HG03095 (cell line): ENCODE data around the gene IL1RAPL1.

Experiments
- ATAC-seq: cut with Tn5 transposase; IDR thresholded peaks from one replicate; pipeline ENCODE4 v1.9.1; 2021; ENCODE audit warnings: moderate library complexity; ENCODE audit not compliant: unreplicated experiment

The IL1RAPL1 gene

GRCh38 chrX:29852767-29853166 is 1265.5 kb downstream of the IL1RAPL1 start:
- no peak for ATAC-seq

- no peak for ATAC-seq
These were observed 1271.5 kb downstream of the IL1RAPL1 start for GRCh38 chrX:29858714-29859113.

GRCh38 chrX:29862126-29862677 is 1275.0 kb downstream of the IL1RAPL1 start:
- no peak for ATAC-seq

GRCh38 chrX:29867971-29868370 is 1280.7 kb downstream of the IL1RAPL1 start:
- ATAC-seq: no peak

- no peak for ATAC-seq
These were observed 1282.6 kb downstream of the IL1RAPL1 start for GRCh38 chrX:29869837-29870236.

- ATAC-seq: no peak
These were observed 1283.4 kb downstream of the IL1RAPL1 start for GRCh38 chrX:29870608-29871007.

- ATAC-seq: no peak
These were observed 1285.6 kb downstream of the IL1RAPL1 start for GRCh38 chrX:29872831-29873230.

GRCh38 chrX:29876733-29877132 is 1289.5 kb downstream of the IL1RAPL1 start:
- ATAC-seq: no peak

GRCh38 chrX:29880977-29881376 is 1293.7 kb downstream of the IL1RAPL1 start:
- no peak for ATAC-seq

GRCh38 chrX:29890004-29890403 is 1302.8 kb downstream of the IL1RAPL1 start:
- ATAC-seq: no peak

GRCh38 chrX:29890646-29891200 is 1303.5 kb downstream of the IL1RAPL1 start:
- no peak for ATAC-seq

- no peak for ATAC-seq
These were observed 1314.8 kb downstream of the IL1RAPL1 start for GRCh38 chrX:29902004-29902403.

- no peak for ATAC-seq
These were observed 1316.1 kb downstream of the IL1RAPL1 start for GRCh38 chrX:29903360-29903759.

- no peak for ATAC-seq
These were observed 1324.4 kb downstream of the IL1RAPL1 start for GRCh38 chrX:29911673-29912072.

GRCh38 chrX:29913647-29914046 is 1326.4 kb downstream of the IL1RAPL1 start:
- no peak for ATAC-seq

GRCh38 chrX:29922607-29923006 is 1335.4 kb downstream of the IL1RAPL1 start:
- no peak for ATAC-seq

- no peak for ATAC-seq
These were observed 1338.8 kb downstream of the IL1RAPL1 start for GRCh38 chrX:29926056-29926455.

- no peak for ATAC-seq
These were observed 1339.4 kb downstream of the IL1RAPL1 start for GRCh38 chrX:29926659-29927058.

- no peak for ATAC-seq
These were observed 1348.2 kb downstream of the IL1RAPL1 start for GRCh38 chrX:29935455-29935854.

GRCh38 chrX:29940750-29941149 is 1353.5 kb downstream of the IL1RAPL1 start:
- ATAC-seq: no peak

- ATAC-seq: no peak
These were observed 1354.0 kb downstream of the IL1RAPL1 start for GRCh38 chrX:29941287-29941686.

GRCh38 chrX:29947225-29947624 is 1360.0 kb downstream of the IL1RAPL1 start:
- no peak for ATAC-seq

GRCh38 chrX:29948653-29949052 is 1361.4 kb downstream of the IL1RAPL1 start:
- no peak for ATAC-seq
